Astrocyte (in vitro differentiated cells and primary cell): Measurements from ENCODE around the gene USP31.
"Not testable (repeated sequence)": the region's sequence is repeated elsewhere in the genome, so short reads cannot be mapped to it uniquely, and the experiment has no call there.

Source experiments
- EZH2 ChIP-seq: IDR thresholded peaks from 2 replicates; pipeline ENCODE4 v1.6.1; 2012; ENCODE audit warnings: mild to moderate bottlenecking, low read length, inconsistent platforms; ENCODE audit not compliant: insufficient read depth
- TF ChIP-seq, protein P1 (sequence below): IDR thresholded peaks from 2 replicates; pipeline ENCODE4 v1.5.1; 2011; ENCODE audit warnings: low read depth, mild to moderate bottlenecking, inconsistent platforms, low read length, moderate library complexity; ENCODE audit not compliant: insufficient read depth

DNA sequence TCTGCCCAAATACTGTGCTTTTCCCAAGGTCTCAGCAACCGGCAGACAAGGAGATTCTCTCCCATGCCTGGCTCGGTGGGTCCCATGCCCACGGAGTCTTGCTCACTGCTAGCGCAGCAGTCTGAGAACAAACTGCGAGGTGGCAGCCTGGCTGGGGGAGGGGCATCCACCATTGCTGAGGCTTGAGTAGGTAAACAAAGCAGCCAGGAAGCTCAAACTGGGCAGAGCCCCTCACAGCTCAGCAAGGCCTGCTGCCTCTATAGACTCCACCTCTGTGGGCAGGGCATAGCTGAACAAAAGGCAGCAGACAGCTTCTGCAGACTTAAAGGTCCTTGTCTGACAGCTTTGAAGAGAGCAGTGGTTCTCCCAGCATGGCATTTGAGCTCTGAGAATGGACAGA lies 55.1 kb downstream of the USP31 start:
- TF ChIP-seq, protein P1, sequence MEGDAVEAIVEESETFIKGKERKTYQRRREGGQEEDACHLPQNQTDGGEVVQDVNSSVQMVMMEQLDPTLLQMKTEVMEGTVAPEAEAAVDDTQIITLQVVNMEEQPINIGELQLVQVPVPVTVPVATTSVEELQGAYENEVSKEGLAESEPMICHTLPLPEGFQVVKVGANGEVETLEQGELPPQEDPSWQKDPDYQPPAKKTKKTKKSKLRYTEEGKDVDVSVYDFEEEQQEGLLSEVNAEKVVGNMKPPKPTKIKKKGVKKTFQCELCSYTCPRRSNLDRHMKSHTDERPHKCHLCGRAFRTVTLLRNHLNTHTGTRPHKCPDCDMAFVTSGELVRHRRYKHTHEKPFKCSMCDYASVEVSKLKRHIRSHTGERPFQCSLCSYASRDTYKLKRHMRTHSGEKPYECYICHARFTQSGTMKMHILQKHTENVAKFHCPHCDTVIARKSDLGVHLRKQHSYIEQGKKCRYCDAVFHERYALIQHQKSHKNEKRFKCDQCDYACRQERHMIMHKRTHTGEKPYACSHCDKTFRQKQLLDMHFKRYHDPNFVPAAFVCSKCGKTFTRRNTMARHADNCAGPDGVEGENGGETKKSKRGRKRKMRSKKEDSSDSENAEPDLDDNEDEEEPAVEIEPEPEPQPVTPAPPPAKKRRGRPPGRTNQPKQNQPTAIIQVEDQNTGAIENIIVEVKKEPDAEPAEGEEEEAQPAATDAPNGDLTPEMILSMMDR = not testable (repeated sequence)
- not testable (repeated sequence) for TF ChIP-seq EZH2
